SJCRH30 (cell line): Measurements from ENCODE around the gene MEIS2. TPM values are rescaled to one million over a fixed set of nuclear protein-coding genes. Genes with fewer than 3 reads are reported as not detected.

Source experiments
- DNase-seq, 2 experiments: peaks; one replicate each; pipeline ENCODE4 v3.0.0-alpha.2; 2015 to 2020
- H3K27ac ChIP-seq: fragments of 250-450 bp; sonication (Bioruptor Pico); 2 replicates; pipeline ENCODE4 v1.5.1; 2020; ENCODE audit warnings: mild to moderate bottlenecking, moderate library complexity
- H3K27me3 ChIP-seq: fragments of 250-450 bp; sonication (Bioruptor Pico); 2 replicates; pipeline ENCODE4 v1.5.1; 2020; ENCODE audit warnings: mild to moderate bottlenecking, moderate library complexity
- H3K36me3 ChIP-seq: fragments of 250-450 bp; sonication (Bioruptor Pico); 2 replicates; pipeline ENCODE4 v1.5.1; 2020; ENCODE audit warnings: mild to moderate bottlenecking, moderate library complexity
- H3K4me1 ChIP-seq: fragments of 250-450 bp; sonication (Bioruptor Pico); 2 replicates; pipeline ENCODE4 v1.5.1; 2020; ENCODE audit warnings: mild to moderate bottlenecking, moderate library complexity
- H3K4me3 ChIP-seq: fragments of 250-450 bp; sonication (Bioruptor Pico); 2 replicates; pipeline ENCODE4 v1.5.1; 2020; ENCODE audit warnings: mild to moderate bottlenecking, moderate library complexity
- H3K9me3 ChIP-seq: fragments of 250-450 bp; sonication (Bioruptor Pico); replicated peaks from 2 replicates; pipeline ENCODE4 v1.5.1; 2020; ENCODE audit warnings: mild to moderate bottlenecking, moderate library complexity
- total RNA-seq: library from RNA; depleted of rRNA; stranded (reverse); fragments of >200 nt; shearing (Covaris generic); gene quantifications from 2 replicates; pipeline ENCODE4 v1.2.3, GENCODE V29; 2014; rRNA removed

MEIS2 gene
- total RNA-seq: 18.1 and 18.4 TPM in 2 replicates

DNA sequence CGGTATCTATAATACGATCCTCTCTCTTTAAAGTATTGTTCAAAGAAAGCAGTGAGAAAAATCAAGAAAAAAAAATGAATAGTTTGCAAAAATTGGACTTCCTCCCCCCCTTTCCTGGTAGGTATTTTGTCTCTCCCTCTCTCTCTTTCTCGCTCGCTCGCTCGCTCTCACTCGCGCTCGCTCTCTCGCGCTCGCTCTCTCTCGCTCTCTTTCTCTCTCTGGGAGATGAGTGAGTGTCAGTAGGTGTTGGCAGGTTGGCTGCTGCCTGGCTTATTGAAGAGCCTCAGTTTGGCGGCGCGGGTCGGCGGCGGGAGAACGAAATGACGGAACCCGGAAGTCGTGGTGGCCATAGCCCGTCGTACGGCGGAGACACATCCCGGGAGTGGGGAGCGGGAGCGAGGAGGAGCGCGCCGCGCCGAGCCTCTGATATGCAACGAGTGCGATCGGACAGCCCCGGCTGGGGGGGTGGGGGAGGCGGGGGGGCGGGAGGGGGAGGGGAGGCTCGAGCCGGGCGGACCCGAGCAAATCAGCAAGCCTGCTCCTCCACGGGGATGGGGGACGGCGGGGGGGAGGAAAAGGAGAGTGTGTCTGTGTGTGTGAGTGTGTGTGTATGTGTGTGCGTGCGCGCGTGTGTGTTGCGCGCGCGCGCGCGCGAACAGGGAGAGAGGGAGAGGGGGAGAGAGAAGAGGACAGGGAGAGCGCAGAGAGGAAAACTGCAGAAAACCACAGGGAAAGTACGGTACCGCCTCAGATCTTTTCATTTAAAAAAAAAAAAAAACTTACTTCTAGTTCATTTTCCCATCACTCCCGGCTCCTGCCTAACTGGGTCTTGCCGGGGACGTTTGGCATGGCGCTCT is at the start of gene MEIS2:
Gene MEIS2 (minus strand): TSS at position 441 of the 857 bp plus-strand sequence. CDS start 1,083 bp downstream, outside the sequence.
- Histone ChIP-seq H3K36me3 (no peaks in the 10 kb centered on the region), H3K4me1 (peaks cover 4% of the 10 kb centered on the region), H3K27me3 (no peaks in the 10 kb centered on the region), H3K27ac (peak within 1 kb of the TSS; percentile 89), H3K4me3 (peak within 1 kb of the TSS; percentile 79), H3K9me3 (no peaks in the 10 kb centered on the region)
- peak; percentile 91 to 92 for DNase-seq

GRCh38 chr15:37149146-37149545 is 48.8 kb upstream of the MEIS2 start:
- DNase-seq: no peak
- no peaks in the 10 kb centered on the region for H3K9me3 ChIP-seq
- no peaks in the 10 kb centered on the region for H3K4me1 ChIP-seq

GRCh38 chr15:37148714-37149113 is 48.4 kb upstream of the MEIS2 start:
- no peak overlapping the region for H3K27ac ChIP-seq
- no peaks in the 10 kb centered on the region for H3K36me3 ChIP-seq
- DNase-seq: no peak
- H3K9me3 ChIP-seq: no peaks in the 10 kb centered on the region
- H3K4me3 ChIP-seq: no peak overlapping the region
- no peaks in the 10 kb centered on the region for H3K27me3 ChIP-seq
- no peaks in the 10 kb centered on the region for H3K4me1 ChIP-seq

More at GRCh38 chr15:37149146-37149545, 48.8 kb upstream of the MEIS2 start:
- Histone ChIP-seq H3K4me3 (no peak overlapping the region), H3K27me3 (no peaks in the 10 kb centered on the region), H3K36me3 (no peaks in the 10 kb centered on the region), H3K27ac (no peak overlapping the region)

DNA sequence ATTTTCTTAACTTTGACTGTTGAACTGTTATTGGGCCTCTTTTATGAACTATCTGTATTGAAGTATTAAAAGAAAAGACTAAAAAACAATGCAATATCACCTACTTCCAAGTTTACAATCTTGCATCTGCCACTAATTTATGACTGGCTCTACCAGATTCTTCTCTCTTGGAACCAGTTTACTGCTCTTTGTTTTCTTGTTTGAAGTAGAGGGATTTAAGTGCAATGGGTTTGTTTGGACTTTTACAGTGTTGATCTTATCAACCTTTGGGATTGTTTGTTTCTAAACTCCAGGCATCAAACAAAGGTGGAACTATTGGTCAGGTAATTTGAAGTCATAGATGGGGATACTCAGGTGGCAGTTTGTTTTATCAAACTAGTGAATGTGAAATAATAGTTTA is 43.0 kb upstream of the MEIS2 start:
- Histone ChIP-seq H3K36me3 (no peaks in the 10 kb centered on the region), H3K27me3 (no peaks in the 10 kb centered on the region), H3K27ac (no peak overlapping the region), H3K4me3 (no peak overlapping the region), H3K9me3 (no peaks in the 10 kb centered on the region), H3K4me1 (no peaks in the 10 kb centered on the region)
- no peak for DNase-seq

- Histone ChIP-seq H3K4me1 (no peaks in the 10 kb centered on the region), H3K27me3 (no peaks in the 10 kb centered on the region), H3K9me3 (no peaks in the 10 kb centered on the region), H3K4me3 (no peak overlapping the region), H3K27ac (no peak overlapping the region), H3K36me3 (no peaks in the 10 kb centered on the region)
- no peak for DNase-seq
These were observed 42.0 kb upstream of the MEIS2 start for GRCh38 chr15:37142371-37142770.

- no peaks in the 10 kb centered on the region for H3K4me1 ChIP-seq
- no peaks in the 10 kb centered on the region for H3K9me3 ChIP-seq
- H3K4me3 ChIP-seq: no peak overlapping the region
- no peak overlapping the region for H3K27ac ChIP-seq
- no peak for DNase-seq
- H3K27me3 ChIP-seq: no peaks in the 10 kb centered on the region
- H3K36me3 ChIP-seq: no peaks in the 10 kb centered on the region
These were observed 40.2 kb upstream of the MEIS2 start for GRCh38 chr15:37140531-37141058.

DNA sequence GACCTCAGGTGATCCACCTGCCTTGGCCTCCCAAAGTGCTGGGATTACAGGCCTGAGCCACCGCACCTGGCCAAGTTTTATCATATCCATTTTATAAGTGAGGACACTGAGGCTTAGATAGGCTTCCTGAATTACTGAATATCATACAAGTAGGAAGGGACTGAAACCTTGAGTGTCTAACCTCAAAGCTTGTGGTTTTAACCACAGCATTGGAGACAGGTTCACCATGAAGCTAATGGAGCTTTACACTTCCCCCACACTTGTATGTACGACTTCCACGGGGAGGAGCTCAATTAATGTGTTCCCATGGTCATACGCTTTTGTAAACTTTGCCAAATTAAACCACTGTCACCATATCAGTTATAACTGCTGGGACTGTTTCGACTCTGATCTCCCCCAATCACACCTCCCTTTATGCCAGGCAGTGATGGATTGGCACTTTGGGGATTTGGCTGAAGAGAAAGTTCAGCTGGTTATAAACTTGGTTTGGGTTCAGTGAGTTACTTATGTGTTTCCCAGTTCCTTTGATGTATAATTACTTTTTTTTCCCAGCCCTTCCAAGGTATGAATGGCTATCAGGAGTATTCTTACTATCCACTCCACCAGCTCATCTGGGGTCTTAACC is 38.4 kb upstream of the MEIS2 start:
- no peaks in the 10 kb centered on the region for H3K4me1 ChIP-seq
- H3K9me3 ChIP-seq: no peaks in the 10 kb centered on the region
- H3K27me3 ChIP-seq: no peaks in the 10 kb centered on the region
- no peak overlapping the region for H3K27ac ChIP-seq
- no peaks in the 10 kb centered on the region for H3K36me3 ChIP-seq
- no peak overlapping the region for H3K4me3 ChIP-seq
- DNase-seq: no peak

- H3K4me3 ChIP-seq: no peak overlapping the region
- H3K27ac ChIP-seq: no peak overlapping the region
- H3K9me3 ChIP-seq: no peaks in the 10 kb centered on the region
- H3K36me3 ChIP-seq: no peaks in the 10 kb centered on the region
- H3K27me3 ChIP-seq: no peaks in the 10 kb centered on the region
- H3K4me1 ChIP-seq: no peaks in the 10 kb centered on the region
- DNase-seq: no peak
These were observed 36.9 kb upstream of the MEIS2 start for GRCh38 chr15:37137221-37137620.

GRCh38 chr15:37136666-37137065 is 36.3 kb upstream of the MEIS2 start:
- H3K27ac ChIP-seq: no peak overlapping the region
- no peaks in the 10 kb centered on the region for H3K4me1 ChIP-seq
- no peak for DNase-seq
- H3K27me3 ChIP-seq: no peaks in the 10 kb centered on the region
- no peaks in the 10 kb centered on the region for H3K9me3 ChIP-seq
- H3K36me3 ChIP-seq: no peaks in the 10 kb centered on the region
- no peak overlapping the region for H3K4me3 ChIP-seq

- H3K27ac ChIP-seq: no peak overlapping the region
- DNase-seq: peak in 1 of 2 experiments; percentile 37
- no peaks in the 10 kb centered on the region for H3K27me3 ChIP-seq
- H3K4me3 ChIP-seq: no peak overlapping the region
- H3K4me1 ChIP-seq: no peaks in the 10 kb centered on the region
- H3K36me3 ChIP-seq: no peaks in the 10 kb centered on the region
- H3K9me3 ChIP-seq: no peaks in the 10 kb centered on the region
These were observed 34.9 kb upstream of the MEIS2 start for GRCh38 chr15:37135225-37135624.

DNA sequence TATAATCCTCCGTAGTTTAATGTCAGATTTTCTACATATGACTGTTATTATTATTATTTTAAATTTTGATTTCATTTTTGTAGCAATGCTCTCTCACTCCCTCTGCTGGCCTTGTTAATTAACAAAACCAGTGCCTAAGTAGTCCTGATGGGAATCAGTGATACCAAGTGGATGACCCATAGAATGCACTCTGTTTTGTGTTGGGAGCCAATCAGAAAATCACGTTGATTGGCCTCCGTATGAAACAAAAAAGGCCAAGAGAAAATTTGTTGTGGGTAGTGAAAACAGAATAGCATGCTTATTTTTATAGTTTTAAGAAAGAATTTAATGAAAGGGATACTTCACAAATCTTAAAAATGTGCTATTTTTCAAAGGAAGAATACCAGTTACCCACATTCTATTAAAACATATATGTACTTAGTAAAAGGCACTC is 34.4 kb upstream of the MEIS2 start:
- no peaks in the 10 kb centered on the region for H3K36me3 ChIP-seq
- DNase-seq: peak in 1 of 2 experiments; percentile 57
- no peaks in the 10 kb centered on the region for H3K9me3 ChIP-seq
- H3K4me1 ChIP-seq: no peaks in the 10 kb centered on the region
- H3K4me3 ChIP-seq: no peak overlapping the region
- H3K27ac ChIP-seq: no peak overlapping the region
- no peaks in the 10 kb centered on the region for H3K27me3 ChIP-seq

GRCh38 chr15:37134244-37134643 is 33.9 kb upstream of the MEIS2 start:
- no peak for DNase-seq
- Histone ChIP-seq H3K27ac (no peak overlapping the region), H3K36me3 (no peaks in the 10 kb centered on the region), H3K4me3 (no peak overlapping the region), H3K9me3 (no peaks in the 10 kb centered on the region), H3K4me1 (no peaks in the 10 kb centered on the region), H3K27me3 (no peaks in the 10 kb centered on the region)

DNA sequence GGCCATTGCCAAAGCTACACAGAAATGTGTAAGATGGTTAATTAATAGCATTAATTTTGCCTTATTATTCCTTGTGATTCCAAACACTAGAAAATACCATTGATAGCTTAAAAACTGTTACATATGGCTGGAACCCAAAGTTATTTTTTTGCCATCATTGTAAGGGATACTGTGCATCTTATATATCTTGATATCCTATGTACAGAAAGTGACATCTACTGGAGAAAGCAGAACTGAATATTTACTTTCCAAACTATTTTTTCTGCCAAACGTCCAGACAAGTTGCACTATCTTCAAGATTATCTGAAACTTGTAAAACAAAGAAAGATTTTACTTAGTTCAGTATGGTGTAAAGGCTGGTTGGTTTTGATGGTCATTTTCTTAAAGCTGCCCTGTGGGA is 33.3 kb upstream of the MEIS2 start:
- Histone ChIP-seq H3K27ac (no peak overlapping the region), H3K36me3 (no peaks in the 10 kb centered on the region), H3K4me3 (no peak overlapping the region), H3K27me3 (no peaks in the 10 kb centered on the region), H3K4me1 (no peaks in the 10 kb centered on the region), H3K9me3 (no peaks in the 10 kb centered on the region)
- peak in 1 of 2 experiments; percentile 30 for DNase-seq

GRCh38 chr15:37132826-37133417 is 32.6 kb upstream of the MEIS2 start:
- no peak for DNase-seq
- Histone ChIP-seq H3K27me3 (no peaks in the 10 kb centered on the region), H3K4me1 (no peaks in the 10 kb centered on the region), H3K27ac (no peak overlapping the region), H3K4me3 (no peak overlapping the region), H3K9me3 (no peaks in the 10 kb centered on the region), H3K36me3 (no peaks in the 10 kb centered on the region)

GRCh38 chr15:37131621-37132020 is 31.3 kb upstream of the MEIS2 start:
- no peaks in the 10 kb centered on the region for H3K27me3 ChIP-seq
- no peak for DNase-seq
- H3K4me3 ChIP-seq: no peak overlapping the region
- no peaks in the 10 kb centered on the region for H3K9me3 ChIP-seq
- H3K27ac ChIP-seq: no peak overlapping the region
- no peaks in the 10 kb centered on the region for H3K36me3 ChIP-seq
- H3K4me1 ChIP-seq: no peaks in the 10 kb centered on the region
